Measurements from ENCODE around the gene ZKSCAN1.

DNA sequence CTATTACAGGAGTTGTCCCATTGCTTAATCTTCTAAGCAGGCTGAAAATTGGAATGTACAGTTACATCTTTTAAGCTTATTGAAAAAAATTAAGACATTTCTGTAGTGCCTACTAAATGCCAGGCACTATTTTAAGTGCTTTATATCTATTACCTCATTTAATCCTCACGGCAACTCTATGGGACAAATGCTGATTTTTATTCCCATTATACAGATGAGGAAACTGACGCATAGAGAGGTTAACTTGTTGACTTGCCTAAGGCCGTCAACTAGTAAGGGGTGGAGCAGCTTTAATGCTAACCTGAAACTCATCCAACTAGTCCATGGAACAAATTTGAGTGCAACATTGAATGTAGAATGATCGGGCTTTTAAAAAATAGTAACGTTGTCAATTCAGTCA, 2.5 kb downstream of the ZKSCAN1 start:
- TF ChIP-seq POLR2A (IDR thresholded peaks at IDR 0.05): no peak
- TF ChIP-seq, protein P1, sequence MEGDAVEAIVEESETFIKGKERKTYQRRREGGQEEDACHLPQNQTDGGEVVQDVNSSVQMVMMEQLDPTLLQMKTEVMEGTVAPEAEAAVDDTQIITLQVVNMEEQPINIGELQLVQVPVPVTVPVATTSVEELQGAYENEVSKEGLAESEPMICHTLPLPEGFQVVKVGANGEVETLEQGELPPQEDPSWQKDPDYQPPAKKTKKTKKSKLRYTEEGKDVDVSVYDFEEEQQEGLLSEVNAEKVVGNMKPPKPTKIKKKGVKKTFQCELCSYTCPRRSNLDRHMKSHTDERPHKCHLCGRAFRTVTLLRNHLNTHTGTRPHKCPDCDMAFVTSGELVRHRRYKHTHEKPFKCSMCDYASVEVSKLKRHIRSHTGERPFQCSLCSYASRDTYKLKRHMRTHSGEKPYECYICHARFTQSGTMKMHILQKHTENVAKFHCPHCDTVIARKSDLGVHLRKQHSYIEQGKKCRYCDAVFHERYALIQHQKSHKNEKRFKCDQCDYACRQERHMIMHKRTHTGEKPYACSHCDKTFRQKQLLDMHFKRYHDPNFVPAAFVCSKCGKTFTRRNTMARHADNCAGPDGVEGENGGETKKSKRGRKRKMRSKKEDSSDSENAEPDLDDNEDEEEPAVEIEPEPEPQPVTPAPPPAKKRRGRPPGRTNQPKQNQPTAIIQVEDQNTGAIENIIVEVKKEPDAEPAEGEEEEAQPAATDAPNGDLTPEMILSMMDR (IDR thresholded peaks at IDR 0.05): no peak

Data from testis (tissue), 2 donors.